HL-60 (cell line): ENCODE data around the gene PKP3.

Experiments used
- POLR2AphosphoS5 ChIP-seq: IDR thresholded peaks from 2 replicates; pipeline ENCODE4 v1.6.1; 2012; ENCODE audit warnings: low read depth
- TF ChIP-seq, protein P1 (sequence below): IDR thresholded peaks from one replicate; pipeline ENCODE4 v1.5.1; 2011; ENCODE audit warnings: low read length, control low read depth, inconsistent platforms; ENCODE audit not compliant: insufficient read depth
- TF ChIP-seq, protein P2 (sequence below): IDR thresholded peaks from 2 replicates; pipeline ENCODE4 v1.6.1; 2012; ENCODE audit warnings: low read depth; ENCODE audit not compliant: insufficient replicate concordance

DNA sequence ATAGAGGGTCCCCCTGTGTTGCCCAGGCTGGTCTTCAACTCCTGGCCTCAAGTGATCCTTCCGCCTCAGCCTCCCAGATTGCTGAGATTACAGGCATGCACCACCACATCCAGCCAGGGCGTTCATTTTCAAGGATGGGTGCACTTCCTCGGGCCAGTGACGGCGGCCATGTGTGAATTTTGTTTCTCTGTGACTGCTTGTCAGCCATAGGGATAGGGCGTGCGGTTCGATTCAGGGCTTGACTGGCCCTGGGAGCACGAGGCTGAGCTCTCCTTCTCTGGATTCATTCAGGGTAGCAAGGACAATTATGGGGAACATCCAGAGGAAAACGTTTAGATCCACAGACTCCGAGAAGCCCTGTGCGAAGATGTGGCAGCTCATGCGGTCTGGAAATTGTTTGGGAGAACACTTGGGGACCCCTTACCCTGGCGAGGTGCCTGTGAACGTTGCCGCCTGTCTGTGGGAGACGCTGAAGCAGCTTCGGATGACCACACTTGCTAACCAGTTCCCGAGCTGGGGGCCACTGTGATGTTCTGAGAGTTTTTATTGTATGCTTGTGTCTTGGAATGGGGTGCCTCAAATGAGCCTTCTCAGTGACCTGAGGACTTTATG lies 59.0 kb downstream of the PKP3 start:
- TF ChIP-seq POLR2AphosphoS5, result no peak
- TF ChIP-seq, protein P1, sequence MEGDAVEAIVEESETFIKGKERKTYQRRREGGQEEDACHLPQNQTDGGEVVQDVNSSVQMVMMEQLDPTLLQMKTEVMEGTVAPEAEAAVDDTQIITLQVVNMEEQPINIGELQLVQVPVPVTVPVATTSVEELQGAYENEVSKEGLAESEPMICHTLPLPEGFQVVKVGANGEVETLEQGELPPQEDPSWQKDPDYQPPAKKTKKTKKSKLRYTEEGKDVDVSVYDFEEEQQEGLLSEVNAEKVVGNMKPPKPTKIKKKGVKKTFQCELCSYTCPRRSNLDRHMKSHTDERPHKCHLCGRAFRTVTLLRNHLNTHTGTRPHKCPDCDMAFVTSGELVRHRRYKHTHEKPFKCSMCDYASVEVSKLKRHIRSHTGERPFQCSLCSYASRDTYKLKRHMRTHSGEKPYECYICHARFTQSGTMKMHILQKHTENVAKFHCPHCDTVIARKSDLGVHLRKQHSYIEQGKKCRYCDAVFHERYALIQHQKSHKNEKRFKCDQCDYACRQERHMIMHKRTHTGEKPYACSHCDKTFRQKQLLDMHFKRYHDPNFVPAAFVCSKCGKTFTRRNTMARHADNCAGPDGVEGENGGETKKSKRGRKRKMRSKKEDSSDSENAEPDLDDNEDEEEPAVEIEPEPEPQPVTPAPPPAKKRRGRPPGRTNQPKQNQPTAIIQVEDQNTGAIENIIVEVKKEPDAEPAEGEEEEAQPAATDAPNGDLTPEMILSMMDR, result no peak
- TF ChIP-seq, protein P2, sequence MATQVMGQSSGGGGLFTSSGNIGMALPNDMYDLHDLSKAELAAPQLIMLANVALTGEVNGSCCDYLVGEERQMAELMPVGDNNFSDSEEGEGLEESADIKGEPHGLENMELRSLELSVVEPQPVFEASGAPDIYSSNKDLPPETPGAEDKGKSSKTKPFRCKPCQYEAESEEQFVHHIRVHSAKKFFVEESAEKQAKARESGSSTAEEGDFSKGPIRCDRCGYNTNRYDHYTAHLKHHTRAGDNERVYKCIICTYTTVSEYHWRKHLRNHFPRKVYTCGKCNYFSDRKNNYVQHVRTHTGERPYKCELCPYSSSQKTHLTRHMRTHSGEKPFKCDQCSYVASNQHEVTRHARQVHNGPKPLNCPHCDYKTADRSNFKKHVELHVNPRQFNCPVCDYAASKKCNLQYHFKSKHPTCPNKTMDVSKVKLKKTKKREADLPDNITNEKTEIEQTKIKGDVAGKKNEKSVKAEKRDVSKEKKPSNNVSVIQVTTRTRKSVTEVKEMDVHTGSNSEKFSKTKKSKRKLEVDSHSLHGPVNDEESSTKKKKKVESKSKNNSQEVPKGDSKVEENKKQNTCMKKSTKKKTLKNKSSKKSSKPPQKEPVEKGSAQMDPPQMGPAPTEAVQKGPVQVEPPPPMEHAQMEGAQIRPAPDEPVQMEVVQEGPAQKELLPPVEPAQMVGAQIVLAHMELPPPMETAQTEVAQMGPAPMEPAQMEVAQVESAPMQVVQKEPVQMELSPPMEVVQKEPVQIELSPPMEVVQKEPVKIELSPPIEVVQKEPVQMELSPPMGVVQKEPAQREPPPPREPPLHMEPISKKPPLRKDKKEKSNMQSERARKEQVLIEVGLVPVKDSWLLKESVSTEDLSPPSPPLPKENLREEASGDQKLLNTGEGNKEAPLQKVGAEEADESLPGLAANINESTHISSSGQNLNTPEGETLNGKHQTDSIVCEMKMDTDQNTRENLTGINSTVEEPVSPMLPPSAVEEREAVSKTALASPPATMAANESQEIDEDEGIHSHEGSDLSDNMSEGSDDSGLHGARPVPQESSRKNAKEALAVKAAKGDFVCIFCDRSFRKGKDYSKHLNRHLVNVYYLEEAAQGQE, result no peak
